Kidney (tissue), 14 donors: ENCODE data around the gene WDR70. TPM values are rescaled to one million over a fixed set of nuclear protein-coding genes. Genes with fewer than 3 reads are reported as not detected.

Experiments
- DNase-seq, 5 donors: peaks; one replicate each; pipeline ENCODE4 v3.0.0-alpha.2; 2013 to 2020
- FAIRE-seq: peaks from 2 replicates; lab custom pipeline; 2012; peaks lifted over from hg19 to GRCh38; lab: Jason Lieb, UNC
- H3K27ac ChIP-seq, 2 donors: one replicate each; pipeline ENCODE4 v1.7.0; 2013; ENCODE audit warnings: low read depth in 2 of 2, low read length in 2 of 2, inconsistent platforms in 1 of 2
- H3K27me3 ChIP-seq: one replicate; pipeline ENCODE4 v1.7.1; 2013; ENCODE audit warnings: low read length, inconsistent platforms; ENCODE audit not compliant: control insufficient read depth, insufficient read depth
- H3K36me3 ChIP-seq, 3 donors: one replicate each; pipeline versions ENCODE4 v1.7.0 to v1.7.1; 2013; ENCODE audit warnings: low read length in 3 of 3, control low read depth in 1 of 3, inconsistent platforms in 1 of 3; ENCODE audit not compliant: insufficient read depth in 3 of 3, control insufficient read depth in 2 of 3
- H3K4me1 ChIP-seq, 3 donors: one replicate each; pipeline versions ENCODE4 v1.7.0 to v1.7.1; 2013; ENCODE audit warnings: low read length in 3 of 3, inconsistent platforms in 1 of 3, low read depth in 1 of 3; ENCODE audit not compliant: control insufficient read depth in 2 of 3, insufficient read depth in 2 of 3
- H3K4me3 ChIP-seq, 3 donors: one replicate each; pipeline versions ENCODE4 v1.7.0 to v1.8.1; 2013; ENCODE audit warnings: low read length in 3 of 3, control low read depth in 1 of 3, inconsistent platforms in 1 of 3
- H3K9ac ChIP-seq, 3 donors: one replicate each; pipeline versions ENCODE4 v1.7.0 to v1.7.1; 2013; ENCODE audit warnings: low read length in 3 of 3, control low read depth in 1 of 3, inconsistent platforms in 1 of 3
- H3K9me3 ChIP-seq, 3 donors: one replicate each; pipeline versions ENCODE4 v1.7.0 to v1.7.1; 2013; ENCODE audit warnings: low read length in 3 of 3, control low read depth in 1 of 3, inconsistent platforms in 1 of 3; ENCODE audit not compliant: control insufficient read depth in 2 of 3, insufficient read depth in 1 of 3
- CTCF ChIP-seq: IDR thresholded peaks from 3 replicates; pipeline ENCODE4 v1.5.1; 2012; ENCODE audit warnings: mild to moderate bottlenecking, moderate library complexity, borderline replicate concordance; ENCODE audit not compliant: insufficient read depth; ENCODE audit errors: extremely low read depth
- intact Hi-C: fragments of 100-400 bp; cut with DNase I; formaldehyde crosslinking; loops from one replicate; pipeline ENCODE4 v1.11.1; 2022
- polyA plus RNA-seq: library from polyadenylated mRNA; stranded (reverse); fragments of 350-450 nt; fragmentation: Illumina TruSeq; extraction: RNeasy Lipid Tissue Mini Kit (QIAGEN cat#74804); gene quantifications from one replicate; pipeline ENCODE4 v1.2.3, GENCODE V29; 2014; ENCODE audit warnings: low read depth, low replicate concordance; ENCODE audit not compliant: insufficient read depth
- total RNA-seq: library from RNA; stranded (reverse); fragmentation: NEBNext Ultra II Directional; extraction: Animal tissue kit (Norgen Biotek cat#: 25700); gene quantifications from one replicate; pipeline ENCODE4 v1.2.1, GENCODE V29; 2021
- donor health status: control.
- donor health status: control.
- donor health status: control.
- donor health status: control.
- donor health status: control.
- donor health status: DM: yes; HTN: yes; CAD: no.
- donor health status: Normal renal cell carcinoma (clear cell type).

The WDR70 gene
- total and polyA plus RNA-seq, 2 donors from 2014 or later, result 27.2 to 32.3 TPM

- H3K27me3 ChIP-seq, result no peaks in the 10 kb centered on the region
- intact Hi-C loops, result no loop called here
- no peak overlapping the region for H3K27ac ChIP-seq
- H3K9ac ChIP-seq, result no peak overlapping the region
- H3K36me3 ChIP-seq, result peaks cover 0 to 4% (median 0%) of the 10 kb centered on the region in 3 donors
- FAIRE-seq, result no peak
- H3K4me1 ChIP-seq, result no peaks in the 10 kb centered on the region
- DNase-seq, result no peak
- peaks cover 0 to 14% (median 0%) of the 10 kb centered on the region in 3 donors for H3K9me3 ChIP-seq
- H3K4me3 ChIP-seq, result no peak overlapping the region
- no peak for TF ChIP-seq CTCF
Measured at GRCh38 chr5:37626266-37626665, 247.1 kb downstream of the WDR70 start.

GRCh38 chr5:37628876-37629275, 249.8 kb downstream of the WDR70 start:
- TF ChIP-seq CTCF, result no peak
- Histone ChIP-seq H3K4me1 (no peaks in the 10 kb centered on the region), H3K4me3 (no peak overlapping the region), H3K27me3 (no peaks in the 10 kb centered on the region), H3K27ac (no peak overlapping the region), H3K9ac (no peak overlapping the region), H3K9me3 (peaks cover 0 to 14% (median 0%) of the 10 kb centered on the region in 3 donors), H3K36me3 (peaks cover 0 to 4% (median 0%) of the 10 kb centered on the region in 3 donors)
- FAIRE-seq (no peak), DNase-seq (no peak)
- intact Hi-C loops, result no loop called here

- Histone ChIP-seq H3K4me1 (no peaks in the 10 kb centered on the region), H3K36me3 (peaks cover 0 to 4% (median 0%) of the 10 kb centered on the region in 3 donors), H3K9ac (no peak overlapping the region), H3K27ac (no peak overlapping the region), H3K27me3 (no peaks in the 10 kb centered on the region), H3K4me3 (no peak overlapping the region), H3K9me3 (peaks cover 0 to 14% (median 0%) of the 10 kb centered on the region in 3 donors)
- FAIRE-seq (no peak), DNase-seq (no peak)
- intact Hi-C loops, result no loop called here
- no peak for TF ChIP-seq CTCF
Measured at GRCh38 chr5:37631939-37632338, 252.8 kb downstream of the WDR70 start.

- Histone ChIP-seq H3K36me3 (no peaks in the 10 kb centered on the region), H3K27me3 (no peaks in the 10 kb centered on the region), H3K4me1 (no peaks in the 10 kb centered on the region), H3K27ac (no peak overlapping the region), H3K9me3 (no peaks in the 10 kb centered on the region), H3K9ac (no peak overlapping the region), H3K4me3 (no peak overlapping the region)
- no peak for DNase-seq
- FAIRE-seq, result no peak
- intact Hi-C loops, result no loop called here
- no peak for TF ChIP-seq CTCF
Measured at GRCh38 chr5:37637165-37637845, 258.2 kb downstream of the WDR70 start.
